NCI-H2171 treated with DMSO at 0.1 percent for 48 hours (cell line): ENCODE data around the gene KRT79.

Source experiments
- DNase-seq: peaks from one replicate; lab custom pipeline; 2025; lab: John Stamatoyannopoulos, UW

Gene KRT79

DNA sequence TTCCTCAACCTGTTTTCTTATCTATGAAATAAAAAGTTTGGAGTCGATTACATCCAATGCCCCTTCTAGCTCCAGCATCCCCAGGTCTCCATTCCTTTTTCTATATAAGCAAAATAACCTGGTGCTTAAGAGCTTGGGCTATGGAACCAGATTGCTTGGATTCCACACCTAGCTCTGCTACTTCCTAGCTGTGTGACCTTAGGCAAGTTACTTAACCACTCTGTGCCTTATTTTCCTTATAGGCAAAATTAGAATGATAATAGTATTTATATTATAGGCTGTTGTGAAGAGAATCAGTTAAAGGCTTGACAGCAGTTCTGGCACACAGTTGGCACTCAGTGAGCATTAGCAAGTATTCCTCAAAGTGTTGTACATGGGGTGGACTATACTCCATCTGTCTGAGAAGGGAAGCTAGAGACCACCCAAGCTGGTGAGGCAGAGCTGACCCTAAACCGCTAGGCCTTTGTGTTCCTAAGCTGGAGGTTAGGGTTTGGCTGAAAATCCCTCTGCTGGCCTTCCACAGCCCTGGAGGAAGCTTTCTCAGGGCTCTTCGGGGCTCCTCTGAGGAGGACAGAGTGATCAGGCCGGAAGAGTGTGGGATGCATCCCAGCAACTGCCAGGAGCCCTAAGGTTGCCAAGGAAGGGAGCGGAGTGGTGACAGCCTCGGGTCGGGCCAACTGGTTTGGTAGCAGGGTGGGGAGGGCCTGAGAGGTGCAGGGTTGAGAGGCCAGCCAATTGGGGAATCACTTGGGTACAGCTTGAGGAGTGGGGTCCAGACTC lies 14.2 kb downstream of the KRT79 start:
- no peak for DNase-seq

DNA sequence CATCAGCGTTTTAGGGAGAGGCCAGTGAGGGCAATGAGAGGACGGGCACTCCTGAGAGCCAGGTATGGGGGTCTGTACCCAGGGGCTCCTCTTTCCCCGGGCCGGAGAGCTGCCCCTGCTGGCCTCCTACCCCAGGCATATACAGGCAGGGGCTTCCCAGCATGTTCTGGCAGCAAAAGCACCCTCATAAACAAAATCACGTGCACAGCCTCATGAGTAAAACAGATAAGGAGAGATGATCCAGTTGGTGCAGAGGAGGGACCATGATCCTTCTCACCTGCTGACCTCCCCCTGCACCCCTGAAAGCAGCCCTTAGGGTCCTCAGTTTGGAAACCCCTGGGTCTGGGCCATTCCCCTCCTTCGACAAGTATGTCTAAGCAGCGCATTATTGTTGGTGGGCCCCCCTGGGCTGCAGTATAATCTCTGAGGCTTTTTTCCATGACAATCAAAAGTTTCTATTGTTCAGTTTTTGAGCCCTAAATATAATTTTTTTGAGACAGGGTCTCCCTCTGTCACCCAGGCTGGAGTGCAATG lies 15.2 kb downstream of the KRT79 start:
- no peak for DNase-seq

DNA sequence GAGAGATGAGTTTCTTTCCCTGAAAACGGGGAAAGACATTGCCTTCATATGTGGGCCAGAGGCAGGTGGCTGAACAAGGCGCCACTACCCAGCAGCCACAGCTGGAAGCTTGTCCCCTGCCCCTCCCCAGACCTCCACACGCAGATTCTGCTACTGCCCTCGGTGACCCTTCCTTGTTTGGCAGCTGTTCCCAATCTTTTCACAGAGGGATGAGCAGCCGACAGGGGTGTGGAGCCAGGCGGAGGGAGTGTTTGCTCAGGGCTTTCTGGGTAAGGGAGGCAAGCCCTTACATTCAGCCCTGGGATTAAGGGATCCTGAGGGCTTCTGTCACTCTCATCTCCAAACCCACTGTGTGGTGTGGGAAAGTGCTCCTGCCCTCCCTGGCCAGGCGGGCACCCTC lies 15.7 kb downstream of the KRT79 start:
- peak; percentile 29 for DNase-seq

DNA sequence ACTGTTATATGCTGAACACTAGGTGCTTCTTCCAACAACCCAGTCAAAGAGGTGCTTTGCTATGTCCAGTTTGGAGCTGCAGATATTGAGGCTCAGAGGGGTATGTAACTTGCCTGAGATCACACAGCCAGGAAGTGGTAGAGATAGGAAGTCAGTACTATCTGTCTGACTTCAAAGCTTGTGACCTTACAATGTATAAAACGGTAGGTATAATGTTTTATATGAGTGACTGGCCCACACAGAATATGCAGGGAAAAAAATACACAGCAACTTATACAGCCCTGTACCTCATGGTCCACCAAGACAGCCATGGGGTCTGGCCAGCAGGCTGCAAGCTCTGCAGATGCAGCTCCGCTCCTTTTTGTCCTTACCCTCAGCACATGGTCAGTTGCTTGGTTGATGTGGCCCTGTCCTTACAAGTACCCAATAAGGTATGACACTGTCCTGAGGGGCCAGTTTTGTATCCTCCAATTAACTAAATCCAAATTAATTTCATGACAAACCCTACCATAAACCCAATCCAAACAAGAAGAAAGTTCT lies 16.3 kb downstream of the KRT79 start:
- no peak for DNase-seq

DNA sequence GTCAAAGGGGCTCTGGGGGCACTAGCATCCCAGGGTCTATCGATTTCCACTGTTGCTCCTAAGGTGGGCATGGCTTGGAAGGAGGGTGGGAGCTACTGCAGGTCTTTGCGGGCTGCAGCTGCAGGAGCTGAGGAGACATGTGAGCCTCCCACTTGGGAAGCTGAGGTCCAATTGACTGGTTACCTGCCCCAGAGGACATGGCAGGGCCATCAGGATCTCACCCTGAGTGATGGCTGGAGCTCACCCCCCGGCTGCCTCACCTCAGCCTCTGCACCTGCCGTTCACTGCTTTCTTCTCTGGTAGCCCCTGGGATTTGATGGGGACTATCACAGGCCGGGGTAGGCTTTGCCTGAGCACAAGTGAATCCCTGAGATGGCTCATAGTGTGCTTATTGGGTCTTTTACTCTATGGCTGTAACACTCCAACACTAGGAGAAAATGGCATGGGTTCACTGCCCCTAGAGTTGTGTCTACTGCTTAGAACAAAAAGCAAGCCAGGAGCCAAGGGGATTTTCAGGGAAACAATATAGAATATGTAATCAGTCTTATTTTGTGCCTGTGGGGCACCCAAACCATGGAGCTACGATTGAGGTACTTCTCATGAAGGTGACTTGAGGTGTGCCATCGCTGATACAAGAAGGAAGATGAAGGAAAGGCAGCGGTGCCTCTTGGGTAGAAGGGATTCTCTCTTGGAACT lies 17.0 kb downstream of the KRT79 start:
- no peak for DNase-seq

DNA sequence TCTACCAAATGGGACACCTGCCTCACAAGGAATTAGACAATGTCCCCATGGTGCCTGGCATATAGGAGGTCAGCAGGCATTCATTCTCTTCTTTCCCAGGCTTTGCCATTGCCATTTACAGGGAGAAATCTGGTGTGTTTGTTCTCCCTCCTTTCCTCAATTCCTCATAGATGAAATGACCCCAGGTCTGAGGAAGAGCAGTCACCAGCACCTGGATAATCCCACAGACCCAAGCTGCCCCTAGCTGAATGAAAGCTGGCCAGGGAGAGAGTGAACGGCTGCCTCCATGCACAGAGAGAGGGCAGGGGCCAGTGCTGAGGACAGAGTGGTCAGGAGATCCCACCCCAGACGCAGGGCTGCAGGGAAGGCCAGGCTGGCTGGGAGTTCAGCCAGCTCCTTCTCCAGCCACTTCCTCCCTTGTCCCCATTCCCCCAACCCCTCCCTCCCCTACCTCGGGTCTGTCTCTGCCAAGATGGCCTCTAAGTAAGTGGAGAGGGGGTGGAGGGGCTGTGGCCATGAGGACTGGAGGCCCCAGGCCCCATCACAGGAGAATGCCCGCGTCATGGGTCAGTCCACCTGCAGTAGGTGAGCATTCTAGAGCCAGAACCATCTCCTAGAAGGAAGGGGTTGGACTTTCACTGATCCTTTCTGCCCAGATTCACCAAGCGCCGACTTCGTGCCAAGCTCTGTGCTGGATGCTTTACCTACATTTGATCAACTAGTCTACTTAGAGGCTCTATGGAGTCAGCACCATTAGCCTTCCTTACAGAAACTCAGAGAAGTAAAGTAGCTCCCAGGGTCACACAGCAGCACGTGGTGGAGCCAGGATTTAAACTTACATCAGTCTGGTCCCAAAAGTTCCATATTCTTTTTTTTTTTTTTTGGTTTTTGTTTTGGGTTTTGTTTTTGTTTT lies 18.2 kb downstream of the KRT79 start:
- DNase-seq: no peak

DNA sequence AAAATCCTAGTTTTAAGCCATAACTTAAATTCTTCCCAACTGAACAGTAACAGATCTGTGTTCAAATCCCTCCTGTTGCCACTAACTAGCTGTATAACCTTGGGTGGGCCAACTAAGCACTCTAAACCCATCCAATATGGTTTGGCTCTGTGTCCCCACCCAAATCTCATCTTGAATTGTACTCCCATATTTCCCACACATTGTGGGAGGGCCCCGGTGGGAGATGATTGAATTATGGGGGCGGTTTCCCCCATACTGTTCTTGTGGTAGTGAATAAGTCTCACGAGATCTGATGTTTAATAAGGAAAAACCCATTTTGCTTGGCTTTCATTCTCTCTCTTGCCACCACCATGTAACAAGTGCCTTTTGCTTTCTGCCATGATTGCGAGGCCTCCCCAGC lies 18.9 kb downstream of the KRT79 start:
- no peak for DNase-seq

DNA sequence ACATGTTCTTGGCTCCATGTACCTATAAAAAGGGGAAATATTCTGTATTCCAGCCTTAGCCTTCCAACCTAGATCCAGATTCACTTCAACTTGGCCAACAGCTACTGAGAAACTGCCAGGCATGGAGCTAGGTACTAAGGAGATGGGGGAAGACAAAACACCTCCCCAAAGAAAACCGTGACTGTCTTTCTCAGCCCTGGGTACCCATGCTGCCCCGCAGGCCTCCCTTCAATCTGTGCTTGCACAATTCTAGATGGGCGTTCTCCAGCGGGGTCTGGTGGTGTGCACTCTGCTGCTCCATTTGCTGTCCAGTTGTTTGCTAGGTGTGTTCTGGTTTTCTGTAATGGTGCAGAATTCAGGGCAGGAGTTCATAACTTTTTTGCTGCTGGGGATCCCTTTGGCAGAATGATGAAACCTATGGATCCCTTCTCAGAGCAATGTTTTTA lies 19.4 kb downstream of the KRT79 start:
- no peak for DNase-seq

DNA sequence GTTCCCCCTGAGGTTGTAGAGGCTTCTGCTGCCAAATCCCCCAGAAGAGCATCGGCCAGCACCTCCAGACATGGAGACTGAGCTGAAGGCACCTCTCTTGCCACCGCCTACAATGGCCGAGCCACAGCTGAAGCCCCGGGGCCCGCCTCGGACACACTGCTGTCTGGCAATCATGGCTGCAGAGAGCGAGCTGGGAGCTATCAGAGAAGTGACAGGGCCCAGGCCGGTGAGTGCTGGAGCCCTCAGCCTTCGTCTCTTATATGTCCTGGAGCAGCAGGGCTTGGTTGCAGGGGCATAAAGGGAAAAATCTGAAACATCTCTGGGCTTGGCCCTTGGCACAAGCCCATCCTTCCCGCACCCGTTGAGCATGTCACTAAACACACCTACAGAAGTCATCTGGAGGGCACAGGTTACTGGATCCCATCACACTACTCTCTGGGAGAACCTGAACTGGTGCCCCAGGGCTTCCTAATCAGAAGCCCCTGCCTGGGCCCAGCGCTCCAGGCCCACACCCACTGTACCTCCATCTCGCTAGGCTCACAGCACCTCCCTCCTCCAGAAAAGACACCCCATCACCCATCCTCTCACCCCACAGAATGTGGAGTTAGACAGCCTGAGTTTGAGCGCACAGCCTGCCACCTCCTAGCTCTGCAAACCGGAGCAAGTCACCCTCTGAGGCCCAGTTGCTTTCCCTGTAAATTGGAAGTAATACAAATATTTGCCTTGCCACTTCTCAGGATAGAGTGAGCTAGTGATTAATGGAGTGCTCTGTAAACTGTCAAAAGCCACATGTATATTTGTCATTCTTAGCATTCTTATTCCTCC lies 20.0 kb downstream of the KRT79 start, which contains the start of gene KRT4:
TSS of gene KRT4 (minus strand) at position 232 of the 825 bp plus-strand sequence. CDS start at position 174, 58 bp downstream.
- no peak for DNase-seq

DNA sequence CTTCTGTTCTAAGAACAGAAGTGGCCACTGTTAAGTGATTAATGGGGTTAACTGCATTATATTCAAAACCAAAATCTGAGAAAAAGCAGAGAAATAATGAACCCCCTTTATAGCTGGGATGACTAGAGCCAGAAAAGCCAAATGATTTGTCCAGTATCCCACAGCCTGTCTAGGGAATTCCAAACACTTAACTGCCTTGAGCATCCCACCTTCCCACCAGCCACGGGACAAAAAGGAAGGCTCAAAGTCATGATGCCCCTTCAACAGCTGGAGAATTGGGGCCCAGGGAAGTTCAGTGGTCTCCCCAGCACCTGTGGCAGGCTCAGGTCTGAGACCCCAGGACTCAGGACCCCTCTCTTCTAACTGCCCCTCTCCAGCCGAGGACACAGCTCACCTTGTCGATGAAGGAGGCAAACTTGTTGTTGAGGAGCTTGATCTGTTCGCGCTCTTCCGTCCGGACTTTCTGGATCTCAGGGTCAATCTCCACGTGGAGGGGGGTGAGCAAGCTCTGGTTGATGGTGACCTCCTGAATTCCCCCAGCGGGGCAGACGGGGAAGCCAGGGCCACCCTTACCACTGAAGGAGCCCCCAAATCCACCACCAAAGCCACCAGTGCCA lies 20.8 kb downstream of the KRT79 start:
- no peak for DNase-seq

DNA sequence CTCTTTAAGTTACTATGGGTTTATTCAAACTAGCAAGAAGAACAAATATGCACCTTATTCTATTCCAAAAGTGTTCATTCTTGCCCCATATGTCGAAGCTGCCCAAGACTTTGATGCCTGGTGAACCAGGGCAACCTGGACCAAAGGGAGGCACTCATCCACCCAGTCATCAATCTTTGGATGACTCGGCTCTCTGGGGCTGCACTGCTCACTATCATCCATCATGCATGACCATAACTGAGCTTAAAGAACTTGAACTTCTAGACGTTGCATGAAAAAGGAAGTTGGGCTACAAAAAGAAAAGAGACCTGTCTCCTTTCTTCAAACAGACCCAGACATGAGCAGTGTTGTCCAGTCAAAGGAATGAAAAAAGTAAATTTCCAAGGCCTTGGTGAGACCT lies 21.4 kb downstream of the KRT79 start:
- no peak for DNase-seq

DNA sequence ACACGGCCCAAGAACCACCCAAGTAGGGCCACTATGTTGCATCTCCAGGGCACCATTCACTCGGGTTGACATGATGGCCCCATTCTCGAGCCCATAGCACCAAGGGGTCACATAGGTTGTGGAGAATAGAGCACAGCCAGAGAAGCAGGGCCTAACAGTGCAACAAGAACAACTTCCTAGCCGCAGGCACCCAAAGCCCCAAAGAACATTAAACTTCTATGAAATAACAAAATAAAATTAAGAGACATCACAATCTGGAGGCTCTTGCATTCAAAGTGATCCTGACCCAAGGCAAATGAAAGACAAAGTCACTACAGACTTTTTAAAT lies 22.1 kb downstream of the KRT79 start:
- no peak for DNase-seq

DNA sequence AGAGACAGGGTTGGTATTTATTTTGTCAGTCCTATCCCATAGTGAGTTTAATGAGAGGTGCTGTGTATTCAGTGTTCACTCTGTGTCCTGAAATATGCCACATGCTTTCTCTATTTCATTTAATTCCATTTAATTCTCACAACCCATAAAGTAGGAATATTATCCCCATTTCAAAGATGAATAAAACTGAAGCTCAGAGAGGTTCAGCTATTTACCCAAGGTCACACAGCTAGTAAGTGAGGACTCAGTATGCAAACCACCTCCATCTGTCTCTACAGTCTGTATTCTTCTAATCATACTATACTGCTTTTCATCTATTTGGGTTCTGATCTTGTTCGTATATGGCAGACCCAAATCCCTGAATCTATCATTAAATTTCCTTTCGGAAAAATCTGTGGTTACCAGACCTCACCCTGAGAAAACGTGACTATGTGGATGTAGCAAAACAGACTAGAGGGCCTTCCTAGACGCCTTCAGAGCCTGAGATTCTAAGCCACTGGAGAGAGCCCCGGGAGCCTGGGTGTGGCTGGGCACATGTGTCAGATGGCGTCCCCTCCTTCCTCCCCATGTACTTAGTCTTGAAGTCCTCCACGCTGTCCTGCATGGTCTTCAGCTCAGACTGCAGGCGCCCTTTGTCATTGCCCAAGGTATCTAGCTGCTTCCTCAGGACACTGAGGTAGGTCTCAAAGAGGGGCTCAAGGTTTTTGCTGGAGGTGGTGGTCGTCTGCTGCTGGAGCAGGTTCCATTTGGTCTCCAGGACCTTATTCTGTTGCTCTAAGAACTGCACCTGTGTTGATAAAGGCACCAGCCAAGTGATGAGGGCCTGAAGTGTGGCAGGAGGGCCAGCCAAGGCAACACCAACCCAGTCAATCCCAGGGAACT lies 22.7 kb downstream of the KRT79 start:
- DNase-seq: no peak

DNA sequence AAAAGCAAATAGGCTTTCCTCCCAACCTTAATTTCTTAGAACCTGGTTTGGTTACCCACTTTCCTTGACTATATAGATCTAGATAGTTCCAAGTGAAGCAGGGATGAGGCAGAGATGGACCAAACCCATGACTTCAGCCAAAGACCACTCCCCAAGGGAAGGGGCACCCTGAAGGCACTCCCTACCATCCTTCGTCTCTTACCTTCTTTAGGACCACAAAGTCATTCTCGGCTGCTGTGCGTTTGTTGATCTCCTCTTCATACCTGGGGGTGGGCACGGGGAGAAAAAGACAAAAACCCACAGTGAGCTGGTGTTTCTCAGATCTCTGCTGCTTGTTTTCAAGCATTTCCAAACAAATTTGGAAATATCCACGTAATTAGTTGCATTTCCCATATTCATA lies 23.6 kb downstream of the KRT79 start:
- no peak for DNase-seq

DNA sequence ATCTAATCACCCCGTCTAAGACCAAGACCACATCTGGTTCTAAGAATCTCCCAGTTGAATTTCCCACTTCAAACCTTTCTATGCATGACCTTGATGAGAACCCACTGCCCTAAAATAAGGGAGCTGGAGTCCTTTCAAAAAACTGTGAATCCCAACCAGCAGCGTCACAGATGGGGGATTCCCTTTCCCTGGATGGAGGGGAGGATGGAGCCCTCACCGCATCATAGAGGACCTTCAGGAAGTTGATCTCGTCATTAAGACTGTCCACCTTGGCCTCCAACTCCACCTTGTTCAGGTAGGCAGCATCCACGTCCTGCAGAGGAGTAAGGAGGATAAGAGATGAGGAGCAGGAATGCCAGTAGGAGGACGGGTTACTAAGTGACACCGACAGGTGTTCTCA lies 24.9 kb downstream of the KRT79 start:
- no peak for DNase-seq

DNA sequence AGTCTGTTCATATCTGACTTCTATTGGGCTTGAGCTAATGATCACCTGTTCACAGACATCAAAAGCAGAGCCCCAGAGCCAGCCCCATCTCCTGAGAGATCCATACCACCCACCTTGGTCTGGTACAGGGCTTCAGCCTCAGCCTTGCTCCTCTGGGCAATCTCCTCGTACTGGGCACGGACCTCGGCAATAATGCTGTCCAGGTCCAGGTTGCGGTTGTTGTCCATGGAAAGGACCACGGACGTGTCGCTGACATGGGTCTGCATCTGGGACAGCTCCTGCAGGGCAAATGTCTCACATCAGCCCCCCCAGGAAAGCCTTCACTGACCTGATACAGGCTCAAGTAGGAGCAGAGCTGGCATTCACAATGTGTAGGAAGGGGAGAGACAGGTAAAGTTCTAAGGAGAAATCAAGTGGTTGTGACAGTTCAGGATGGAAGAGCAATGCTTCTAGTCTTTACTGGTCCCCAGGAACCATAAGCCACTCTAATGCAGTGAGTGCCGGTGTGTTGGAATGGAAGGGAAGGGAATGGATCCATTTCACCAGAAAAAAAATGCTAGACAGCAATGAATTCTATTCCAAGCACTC lies 25.4 kb downstream of the KRT79 start:
- DNase-seq: no peak

DNA sequence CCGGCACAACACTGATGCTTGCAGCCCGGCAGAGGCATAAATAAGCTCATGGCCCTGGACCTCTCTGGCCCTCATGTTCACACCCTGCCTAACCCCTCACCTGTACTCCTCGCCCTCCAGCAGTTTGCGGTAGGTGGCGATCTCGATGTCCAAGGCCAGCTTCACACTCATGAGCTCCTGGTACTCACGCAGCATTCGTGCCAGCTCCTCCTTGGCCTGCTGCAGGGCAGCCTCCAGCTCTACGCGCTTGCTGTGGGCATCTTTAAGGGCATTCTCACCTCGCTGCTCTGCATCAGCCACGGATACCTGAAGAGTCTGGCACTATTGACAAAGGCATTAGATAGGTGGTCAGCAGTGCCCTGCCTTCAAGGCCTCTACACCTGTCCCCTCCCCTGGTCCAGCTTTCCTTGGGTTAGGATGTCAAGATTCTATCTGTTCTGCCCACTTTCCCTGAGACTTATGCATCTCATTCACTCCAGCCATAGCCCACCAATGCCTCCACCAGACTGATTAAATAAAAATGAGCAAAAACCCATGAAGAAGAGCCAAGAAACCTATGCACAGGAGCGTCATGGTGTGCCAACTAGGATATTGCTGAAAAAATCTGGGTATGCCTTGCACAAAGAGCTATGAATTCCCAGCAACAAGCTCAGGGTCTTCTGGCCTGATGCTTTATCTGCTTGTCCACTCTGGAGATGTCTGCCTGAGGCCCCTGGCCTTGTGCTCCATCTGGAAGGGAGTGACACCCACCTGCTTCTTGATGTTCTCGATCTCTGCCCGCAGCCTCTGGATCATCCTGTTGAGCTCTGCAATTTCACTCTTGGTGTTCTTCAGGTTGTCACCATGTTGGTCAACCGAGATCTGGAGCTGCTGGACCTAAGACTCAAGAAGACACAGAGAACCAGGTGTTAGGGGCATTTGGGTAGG lies 26.3 kb downstream of the KRT79 start:
- DNase-seq: no peak
